ENCODE measurements around the gene KRTAP2-3.

The KRTAP2-3 gene

GRCh38 chr17:41029633-41030245 lies 30.2 kb downstream of the KRTAP2-3 start, which contains the start of gene KRTAP1-4:
TSS of gene KRTAP1-4 (minus strand) at chr17:41030195. CDS start at chr17:41030078, 117 bp downstream.
- DNase-seq (ENCODE audit: low spot score): no peak

GRCh38 chr17:41026715-41027471 lies 33.0 kb downstream of the KRTAP2-3 start, which contains the start of gene KRTAP1-5:
TSS of gene KRTAP1-5 (minus strand) at chr17:41027208. CDS start at chr17:41027155, 53 bp downstream.
- no peak for DNase-seq (ENCODE audit: low spot score)

GRCh38 chr17:41024697-41025096 lies 35.2 kb downstream of the KRTAP2-3 start:
- DNase-seq (ENCODE audit: low spot score): no peak

GRCh38 chr17:41020336-41020735 lies 39.6 kb downstream of the KRTAP2-3 start:
- DNase-seq (ENCODE audit: low spot score): no peak

- DNase-seq (ENCODE audit: low spot score): no peak
Measured at GRCh38 chr17:41019415-41019814, 40.5 kb downstream of the KRTAP2-3 start.

GRCh38 chr17:41018541-41018940 lies 41.4 kb downstream of the KRTAP2-3 start:
- no peak for DNase-seq (ENCODE audit: low spot score)

GRCh38 chr17:41016578-41017215 lies 43.2 kb downstream of the KRTAP2-3 start:
- no peak for DNase-seq (ENCODE audit: low spot score)

- no peak for DNase-seq (ENCODE audit: low spot score)
Measured at GRCh38 chr17:41015454-41015853, 44.5 kb downstream of the KRTAP2-3 start.

- DNase-seq (ENCODE audit: low spot score): no peak
Measured at GRCh38 chr17:41013606-41014005, 46.3 kb downstream of the KRTAP2-3 start.

GRCh38 chr17:41013181-41013580 lies 46.7 kb downstream of the KRTAP2-3 start:
- DNase-seq (ENCODE audit: low spot score): no peak

GRCh38 chr17:41012326-41013120 lies 47.4 kb downstream of the KRTAP2-3 start:
- no peak for DNase-seq (ENCODE audit: low spot score)

GRCh38 chr17:41010441-41010840 lies 49.5 kb downstream of the KRTAP2-3 start:
- no peak for DNase-seq (ENCODE audit: low spot score)

GRCh38 chr17:41009936-41010335 lies 50.0 kb downstream of the KRTAP2-3 start:
- DNase-seq (ENCODE audit: low spot score): no peak

- DNase-seq (ENCODE audit: low spot score): no peak
Measured at GRCh38 chr17:41009301-41009760, 50.6 kb downstream of the KRTAP2-3 start.
